Stimulated activated CD4-positive, alpha-beta T cell treated with anti-CD3 and anti-CD28 coated beads, Interleukin-1b, Interleukin-23, amount 100 ng/mL, for 4 hours (primary cell): ENCODE results near the gene CHRFAM7A.
"Not testable (repeated sequence)": the region's sequence is repeated elsewhere in the genome, so short reads cannot be mapped to it uniquely, and the experiment has no call there.

Experiments
- DNase-seq, 2 donors: peaks; one replicate each; pipeline ENCODE4 v3.0.0-alpha.2; 2020; ENCODE audit warnings: low read depth in 2 of 2

CHRFAM7A gene

GRCh38 chr15:30321063-30321462 is 72.3 kb downstream of the CHRFAM7A start:
- DNase-seq: not testable (repeated sequence)

- DNase-seq: not testable (repeated sequence)
These were observed 77.6 kb downstream of the CHRFAM7A start for GRCh38 chr15:30315704-30316103.

- not testable (repeated sequence) for DNase-seq
These were observed 82.8 kb downstream of the CHRFAM7A start for GRCh38 chr15:30310575-30310974.
